Measurements from ENCODE around the gene RGS19. TPM values are rescaled to one million over a fixed set of nuclear protein-coding genes. Genes with fewer than 3 reads are reported as not detected.

RGS19 gene
- total RNA-seq, 4 donors from 2014 or later, result 14.8 to 18.4 (median 16.2) TPM

DNA sequence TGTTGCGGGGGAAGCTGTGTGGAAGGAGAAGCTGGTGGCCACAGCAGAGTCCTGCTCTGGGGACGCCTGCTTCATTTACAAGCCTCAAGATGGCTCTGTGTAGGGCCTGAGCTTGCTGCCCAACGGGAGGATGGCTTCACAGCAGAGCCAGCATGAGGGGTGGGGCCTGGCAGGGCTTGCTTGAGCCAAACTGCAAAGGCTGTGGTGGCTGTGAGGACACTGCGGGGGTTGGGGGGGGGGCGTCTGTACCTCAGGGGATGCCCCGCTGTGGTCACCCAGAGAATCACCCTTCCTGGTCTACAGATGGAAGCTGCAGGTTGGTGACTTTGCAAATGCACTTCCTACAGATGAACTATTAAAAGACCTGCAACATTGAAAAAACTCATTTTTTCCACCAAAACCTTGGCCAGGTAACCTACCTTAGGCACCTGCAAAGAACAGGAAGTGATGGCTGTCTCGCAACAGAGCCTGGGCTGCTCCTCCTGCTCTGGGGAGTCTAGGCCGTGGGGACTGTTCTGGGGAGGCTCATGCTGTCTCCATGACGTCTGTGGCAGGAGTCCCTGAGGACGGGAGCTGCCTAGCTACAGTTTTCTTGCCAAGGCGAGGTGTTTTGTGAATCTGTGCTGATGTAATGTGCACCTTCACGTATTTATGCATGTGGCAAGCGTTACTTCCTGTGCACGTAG is 20.7 kb upstream of the RGS19 start:
- H3K27ac ChIP-seq, result no peak overlapping the region
- H3K9me3 ChIP-seq, result no peaks in the 10 kb centered on the region
- H3K36me3 ChIP-seq, result no peaks in the 10 kb centered on the region
- no peak overlapping the region for H3K4me3 ChIP-seq
- DNase-seq (ENCODE audit: low spot score in 2 of 2), result no peak
- 77% methylated on average over 13 of the region's 14 CpGs for WGBS
- H3K27me3 ChIP-seq, result peaks cover 57% of the 10 kb centered on the region
- no peak for TF ChIP-seq POLR2A (IDR thresholded peaks at IDR 0.05)
- H3K4me1 ChIP-seq, result peaks cover 14% of the 10 kb centered on the region

DNA sequence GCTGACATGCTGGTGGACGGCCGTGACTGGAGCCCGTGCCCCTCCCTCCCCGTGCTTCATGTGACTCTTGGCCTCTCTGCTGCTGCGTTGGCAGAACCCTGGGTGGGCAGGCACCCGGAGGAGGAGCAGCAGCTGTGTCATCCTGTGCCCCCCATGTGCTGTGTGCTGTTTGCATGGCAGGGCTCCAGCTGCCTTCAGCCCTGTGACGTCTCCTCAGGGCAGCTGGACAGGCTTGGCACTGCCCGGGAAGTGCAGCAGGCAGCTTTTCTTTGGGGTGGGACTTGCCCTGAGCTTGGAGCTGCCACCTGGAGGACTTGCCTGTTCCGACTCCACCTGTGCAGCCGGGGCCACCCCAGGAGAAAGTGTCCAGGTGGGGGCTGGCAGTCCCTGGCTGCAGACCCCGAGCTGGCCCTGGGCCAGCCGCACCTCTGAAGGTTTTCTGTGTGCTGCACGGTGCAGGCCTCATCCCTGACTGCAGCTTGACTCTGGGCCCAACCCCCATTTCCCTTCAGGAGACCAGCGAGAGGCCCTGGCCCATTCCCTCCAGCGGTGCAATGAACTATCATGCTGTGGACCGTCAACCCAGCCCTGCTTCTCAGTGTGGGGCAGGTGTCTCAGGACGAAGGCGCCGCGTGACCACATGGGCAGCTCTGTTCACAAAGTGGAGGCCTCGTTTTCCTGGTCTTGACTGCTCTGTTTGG is 19.9 kb upstream of the RGS19 start:
- WGBS, result 70% methylated on average over 7 of the region's 21 CpGs
- Histone ChIP-seq H3K36me3 (no peaks in the 10 kb centered on the region), H3K4me1 (peaks cover 14% of the 10 kb centered on the region), H3K27ac (no peak overlapping the region), H3K4me3 (no peak overlapping the region), H3K27me3 (peaks cover 49% of the 10 kb centered on the region), H3K9me3 (no peaks in the 10 kb centered on the region)
- TF ChIP-seq EP300 (IDR thresholded peaks at IDR 0.05) (no peak), POLR2A (IDR thresholded peaks at IDR 0.05) (no peak), POLR2AphosphoS5 (IDR thresholded peaks at IDR 0.05) (no peak)
- TF ChIP-seq, protein P1, sequence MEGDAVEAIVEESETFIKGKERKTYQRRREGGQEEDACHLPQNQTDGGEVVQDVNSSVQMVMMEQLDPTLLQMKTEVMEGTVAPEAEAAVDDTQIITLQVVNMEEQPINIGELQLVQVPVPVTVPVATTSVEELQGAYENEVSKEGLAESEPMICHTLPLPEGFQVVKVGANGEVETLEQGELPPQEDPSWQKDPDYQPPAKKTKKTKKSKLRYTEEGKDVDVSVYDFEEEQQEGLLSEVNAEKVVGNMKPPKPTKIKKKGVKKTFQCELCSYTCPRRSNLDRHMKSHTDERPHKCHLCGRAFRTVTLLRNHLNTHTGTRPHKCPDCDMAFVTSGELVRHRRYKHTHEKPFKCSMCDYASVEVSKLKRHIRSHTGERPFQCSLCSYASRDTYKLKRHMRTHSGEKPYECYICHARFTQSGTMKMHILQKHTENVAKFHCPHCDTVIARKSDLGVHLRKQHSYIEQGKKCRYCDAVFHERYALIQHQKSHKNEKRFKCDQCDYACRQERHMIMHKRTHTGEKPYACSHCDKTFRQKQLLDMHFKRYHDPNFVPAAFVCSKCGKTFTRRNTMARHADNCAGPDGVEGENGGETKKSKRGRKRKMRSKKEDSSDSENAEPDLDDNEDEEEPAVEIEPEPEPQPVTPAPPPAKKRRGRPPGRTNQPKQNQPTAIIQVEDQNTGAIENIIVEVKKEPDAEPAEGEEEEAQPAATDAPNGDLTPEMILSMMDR (IDR thresholded peaks at IDR 0.05), result no peak
- no peak for DNase-seq (ENCODE audit: low spot score in 2 of 2)

GRCh38 chr20:64098471-64099013 is 19.2 kb upstream of the RGS19 start:
- WGBS, result 95% methylated on average over 19 of the region's 28 CpGs
- no peak overlapping the region for H3K4me3 ChIP-seq

GRCh38 chr20:64096535-64096934 is 17.2 kb upstream of the RGS19 start:
- Histone ChIP-seq H3K36me3 (no peaks in the 10 kb centered on the region), H3K9me3 (no peaks in the 10 kb centered on the region), H3K27me3 (peaks cover 22% of the 10 kb centered on the region), H3K4me1 (no peaks in the 10 kb centered on the region), H3K27ac (no peak overlapping the region), H3K4me3 (no peak overlapping the region)
- no peak for DNase-seq (ENCODE audit: low spot score in 2 of 2)
- TF ChIP-seq EP300 (IDR thresholded peaks at IDR 0.05), result no peak
- no peak for TF ChIP-seq POLR2AphosphoS5 (IDR thresholded peaks at IDR 0.05)
- no peak for TF ChIP-seq POLR2A (IDR thresholded peaks at IDR 0.05)
- TF ChIP-seq, protein P1 (IDR thresholded peaks at IDR 0.05), result no peak
- WGBS, result 96% methylated on average over 6 of the region's 6 CpGs

More at GRCh38 chr20:64098471-64099013, 19.2 kb upstream of the RGS19 start:
- Histone ChIP-seq H3K4me1 (peaks cover 14% of the 10 kb centered on the region), H3K36me3 (no peaks in the 10 kb centered on the region), H3K27me3 (peaks cover 42% of the 10 kb centered on the region), H3K27ac (no peak overlapping the region), H3K9me3 (no peaks in the 10 kb centered on the region)
- no peak for DNase-seq (ENCODE audit: low spot score in 2 of 2)
- TF ChIP-seq POLR2AphosphoS5 (IDR thresholded peaks at IDR 0.05), result no peak
- no peak for TF ChIP-seq POLR2A (IDR thresholded peaks at IDR 0.05)
- TF ChIP-seq, protein P1 (IDR thresholded peaks at IDR 0.05), result no peak
- no peak for TF ChIP-seq EP300 (IDR thresholded peaks at IDR 0.05)

GRCh38 chr20:64095927-64096326 is 16.6 kb upstream of the RGS19 start:
- no peaks in the 10 kb centered on the region for H3K4me1 ChIP-seq
- no peak for TF ChIP-seq POLR2A (IDR thresholded peaks at IDR 0.05)
- TF ChIP-seq EP300 (IDR thresholded peaks at IDR 0.05), result no peak
- no peak for TF ChIP-seq POLR2AphosphoS5 (IDR thresholded peaks at IDR 0.05)
- TF ChIP-seq, protein P1 (IDR thresholded peaks at IDR 0.05), result no peak
- no peak overlapping the region for H3K4me3 ChIP-seq
- 64% methylated on average over 8 of the region's 11 CpGs for WGBS
- no peak for DNase-seq (ENCODE audit: low spot score in 2 of 2)
- H3K27me3 ChIP-seq, result peaks cover 16% of the 10 kb centered on the region
- H3K27ac ChIP-seq, result no peak overlapping the region
- no peaks in the 10 kb centered on the region for H3K9me3 ChIP-seq
- no peaks in the 10 kb centered on the region for H3K36me3 ChIP-seq
